SK-N-SH (cell line): ENCODE results near the gene XPR1. TPM values are rescaled to one million over a fixed set of nuclear protein-coding genes. Genes with fewer than 3 reads are reported as not detected.

Experiments used
- CTCF ChIA-PET: fragments of 300-600, 350-600 bp; formaldehyde crosslinking; extraction: SDS; loops from one replicate; lab custom pipeline; 2021; lab: Yijun Ruan, JAX
- POLR2A ChIA-PET: fragments of 350-600 bp; sonication (Branson Sonifier 250); formaldehyde crosslinking; extraction: SDS; loops from one replicate; lab custom pipeline; 2020; ENCODE audit warnings: antibody characterized with exemption, inconsistent platforms; lab: Yijun Ruan, JAX
- DNase-seq: peaks from one replicate; pipeline ENCODE4 v3.0.0; 2012
- H2AFZ ChIP-seq: fragments of 200-600 bp; sonication (generic); 2 replicates; pipeline ENCODE4 v1.8.1; 2016; ENCODE audit warnings: antibody characterized with exemption, mild to moderate bottlenecking, low read depth
- H3F3A ChIP-seq: fragments of 200-600 bp; sonication (generic); replicated peaks from 2 replicates; pipeline ENCODE3; 2016; ENCODE audit warnings: antibody characterized with exemption, mild to moderate bottlenecking; ENCODE audit not compliant: insufficient read depth
- H3K27ac ChIP-seq, 2 experiments: fragments of 200-500 bp in 1 of 2; fragments of 200-600 bp in 1 of 2; sonication (Bioruptor generic) in 1 of 2; sonication (generic), shearing (Covaris generic) in 1 of 2; 2 replicates each; pipeline versions ENCODE4 v1.5.1 to v1.6.1; 2014 to 2016; ENCODE audit warnings: low read depth in 2 of 2, inconsistent platforms in 1 of 2, low read length in 1 of 2, mild to moderate bottlenecking in 1 of 2, mixed read lengths in 1 of 2
- H3K27me3 ChIP-seq: fragments of 200-600 bp; sonication (generic), shearing (Covaris generic); 2 replicates; pipeline ENCODE4 v1.6.1; 2016; ENCODE audit warnings: mixed run types; ENCODE audit not compliant: insufficient read depth
- H3K36me3 ChIP-seq, 2 experiments: fragments of 200-500 bp in 1 of 2; fragments of 200-600 bp in 1 of 2; sonication (Bioruptor generic) in 1 of 2; sonication (generic) in 1 of 2; replicated peaks in 1 of 2; 2 replicates each; pipeline versions ENCODE3 to v1.5.1; 2014 to 2016; ENCODE audit warnings: low read length in 1 of 2, mild to moderate bottlenecking in 1 of 2; ENCODE audit not compliant: insufficient read depth in 2 of 2, control insufficient read depth in 1 of 2
- H3K4me1 ChIP-seq, 2 experiments: fragments of 200-500 bp in 1 of 2; fragments of 200-600 bp in 1 of 2; sonication (Bioruptor generic) in 1 of 2; sonication (generic), shearing (Covaris generic) in 1 of 2; 2 replicates each; pipeline versions ENCODE4 v1.5.1 to v1.6.1; 2014 to 2016; ENCODE audit warnings: low read depth in 1 of 2, low read length in 1 of 2, mixed run types in 1 of 2; ENCODE audit not compliant: insufficient read depth in 2 of 2, control insufficient read depth in 1 of 2
- H3K4me2 ChIP-seq: fragments of 200-600 bp; sonication (generic), shearing (Covaris generic); 2 replicates; pipeline ENCODE4 v1.6.1; 2017; ENCODE audit warnings: mixed run types
- H3K4me3 ChIP-seq, 2 experiments: fragments of 200-500 bp in 1 of 2; fragments of 200-600 bp in 1 of 2; sonication (Bioruptor generic) in 1 of 2; sonication (generic), shearing (Covaris generic) in 1 of 2; 2 replicates each; pipeline versions ENCODE4 v1.5.1 to v1.8.1; 2014 to 2016; ENCODE audit warnings: low read depth in 2 of 2, inconsistent platforms in 1 of 2, low read length in 1 of 2, mild to moderate bottlenecking in 1 of 2, mixed read lengths in 1 of 2, moderate library complexity in 1 of 2
- H3K79me2 ChIP-seq: fragments of 200-600 bp; sonication (generic); 2 replicates; pipeline ENCODE4 v1.8.1; 2017; ENCODE audit warnings: mild to moderate bottlenecking; ENCODE audit not compliant: insufficient read depth
- H3K9ac ChIP-seq: fragments of 200-600 bp; sonication (generic); 2 replicates; pipeline ENCODE4 v1.6.1; 2017; ENCODE audit warnings: mixed run types
- H3K9me2 ChIP-seq: fragments of 200-600 bp; sonication (generic); 2 replicates; pipeline ENCODE4 v1.6.1; 2017; ENCODE audit warnings: mixed run types
- H3K9me3 ChIP-seq: fragments of 200-600 bp; sonication (generic); 2 replicates; pipeline ENCODE4 v1.6.1; 2017; ENCODE audit warnings: mixed run types, mild to moderate bottlenecking, moderate library complexity
- H4K20me1 ChIP-seq: fragments of 200-600 bp; sonication (generic); 2 replicates; pipeline ENCODE4 v1.6.1; 2017; ENCODE audit warnings: mild to moderate bottlenecking, mixed run types; ENCODE audit not compliant: insufficient read depth
- ELF1 ChIP-seq: IDR thresholded peaks from 2 replicates; pipeline ENCODE4 v1.4.0; 2012
- EP300 ChIP-seq, 2 experiments: IDR thresholded peaks; 2 replicates each; pipeline versions ENCODE4 v1.4.0 to v1.6.1; 2012; ENCODE audit warnings: borderline replicate concordance in 1 of 2, low read depth in 1 of 2, low read length in 1 of 2
- FOSL2 ChIP-seq: IDR thresholded peaks from 2 replicates; pipeline ENCODE4 v1.4.0; 2012; ENCODE audit warnings: low read depth, mild to moderate bottlenecking, moderate library complexity, borderline replicate concordance
- GABPA ChIP-seq: IDR thresholded peaks from 2 replicates; pipeline ENCODE4 v1.4.0; 2012; ENCODE audit warnings: low read depth, mild to moderate bottlenecking
- GATA2 ChIP-seq: sonication (generic); formaldehyde crosslinking; IDR thresholded peaks from 2 replicates; pipeline ENCODE4 v1.5.0; 2020; ENCODE audit warnings: mild to moderate bottlenecking, missing genetic modification reagents
- JUND ChIP-seq: IDR thresholded peaks from 2 replicates; pipeline ENCODE4 v1.4.0; 2012
- MEF2A ChIP-seq: IDR thresholded peaks from 2 replicates; pipeline ENCODE4 v1.4.0; 2012; ENCODE audit warnings: low read depth, borderline replicate concordance
- NFIC ChIP-seq: IDR thresholded peaks from 2 replicates; pipeline ENCODE4 v1.4.0; 2012; ENCODE audit warnings: borderline replicate concordance
- POLR2AphosphoS5 ChIP-seq: IDR thresholded peaks from 2 replicates; pipeline ENCODE4 v1.6.1; 2012; ENCODE audit warnings: low read depth, low read length
- RAD21 ChIP-seq: IDR thresholded peaks from 2 replicates; pipeline ENCODE4 v1.6.1; 2012; ENCODE audit warnings: mild to moderate bottlenecking, low read length
- RCOR1 ChIP-seq: fragments of 150-350 bp; IDR thresholded peaks from 2 replicates; pipeline ENCODE4 v1.6.1; 2017; ENCODE audit warnings: antibody characterized with exemption, low read length
- RFX5 ChIP-seq: IDR thresholded peaks from 2 replicates; pipeline ENCODE4 v1.6.1; 2012; ENCODE audit warnings: mild to moderate bottlenecking, improper control_type of control experiment, low read length
- TCF12 ChIP-seq: IDR thresholded peaks from 2 replicates; pipeline ENCODE4 v1.4.0; 2012
- YY1 ChIP-seq: IDR thresholded peaks from 2 replicates; pipeline ENCODE4 v1.4.0; 2012; ENCODE audit warnings: low read depth, mild to moderate bottlenecking
- WGBS: methylation state at CpG from one replicate; pipeline ENCODE4 v1.1.6; 2017; ENCODE audit warnings: low lambda C conversion rate; 5-methylcytosine and 5-hydroxymethylcytosine counted together
- polyA plus RNA-seq, 3 experiments: library from polyadenylated mRNA; depleted of rRNA; stranded (reverse); fragments of >200 nt; gene quantifications; 2 replicates each; pipeline ENCODE4 v1.2.3, GENCODE V29; 2012
- TF ChIP-seq, protein P1 (sequence below): fragments of 150-350 bp; IDR thresholded peaks from 2 replicates; pipeline ENCODE4 v1.6.1; 2016; ENCODE audit warnings: mild to moderate bottlenecking, low read depth, low read length
- TF ChIP-seq, protein P2 (sequence below): IDR thresholded peaks from 2 replicates; pipeline ENCODE4 v1.4.0; 2012; ENCODE audit warnings: low read depth
- TF ChIP-seq, protein P3 (sequence below): IDR thresholded peaks from 2 replicates; pipeline ENCODE4 v1.6.1; 2012; ENCODE audit warnings: mild to moderate bottlenecking, low read depth, low read length, moderate library complexity
- TF ChIP-seq, protein P4 (sequence below): IDR thresholded peaks from 2 replicates; pipeline ENCODE4 v1.4.0; 2012; ENCODE audit warnings: low read depth, borderline replicate concordance
- TF ChIP-seq, protein P5 (sequence below): fragments of 150-350 bp; IDR thresholded peaks from 2 replicates; pipeline ENCODE4 v1.6.1; 2017; ENCODE audit warnings: antibody characterized with exemption, low read length, low read depth, borderline replicate concordance
- TF ChIP-seq, protein P6 (sequence below): fragments of 200-600 bp; sonication (generic); IDR thresholded peaks from 2 replicates; pipeline ENCODE4 v1.6.1; 2017; ENCODE audit warnings: antibody characterized with exemption, mild to moderate bottlenecking, moderate library complexity

Gene XPR1
- polyA plus RNA-seq, 1 of the 3 experiments (the other 2 are of a cell fraction) = 7.9 TPM

DNA sequence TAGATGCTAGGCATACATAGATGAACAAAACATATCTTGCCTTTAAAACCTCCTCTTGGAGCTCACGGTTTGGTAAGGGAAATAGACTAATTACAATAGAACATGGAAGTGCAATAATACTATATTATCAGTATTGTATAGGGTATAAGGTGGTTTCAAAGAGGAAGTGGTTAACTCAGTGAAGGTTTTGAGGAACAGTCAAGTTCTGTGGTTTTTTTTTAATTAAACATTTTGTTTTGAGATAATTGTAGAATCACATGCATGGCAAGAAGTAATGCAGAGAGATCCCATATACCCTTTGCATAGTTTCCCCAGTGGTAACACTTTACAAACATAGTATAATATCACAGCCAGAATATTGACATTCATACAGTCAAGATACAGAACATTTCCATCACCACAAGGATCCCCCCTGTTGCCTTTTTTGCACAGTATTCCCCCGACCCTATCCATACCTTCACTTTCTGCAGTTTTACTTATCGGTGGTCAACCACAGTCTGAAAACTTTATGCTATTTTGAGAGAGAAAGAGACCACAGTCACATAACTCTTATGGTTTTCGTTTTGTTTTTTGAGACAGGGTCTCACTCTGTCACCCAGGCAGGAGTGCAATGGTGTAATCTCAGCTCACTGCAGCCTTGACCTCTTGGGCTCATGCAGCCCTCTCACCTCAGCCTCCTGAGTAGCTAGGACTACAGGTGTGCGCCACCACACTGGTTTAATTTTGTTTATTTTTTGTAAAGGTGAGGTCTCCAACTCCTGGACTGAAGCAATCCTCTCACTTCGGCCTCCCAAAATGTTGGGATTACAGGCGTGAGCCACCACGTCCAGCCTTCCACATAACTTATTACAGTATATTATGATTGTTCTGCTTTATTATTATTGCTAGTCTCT is 220.4 kb downstream of the XPR1 start:
- H3K27me3 ChIP-seq = no peaks in the 10 kb centered on the region
- H3F3A ChIP-seq = peaks cover 5% of the 10 kb centered on the region
- TF ChIP-seq JUND (no peak), RAD21 (no peak), FOSL2 (no peak), GABPA (no peak), EP300 (IDR thresholded peaks at IDR 0.05; ENCODE audit: borderline replicate concordance in 1 of 2, low read depth in 1 of 2, low read length in 1 of 2) (no peak), ELF1 (no peak), RCOR1 (no peak), GATA2 (CRISPR knock-in tag) (no peak), TCF12 (no peak), MEF2A (no peak), RFX5 (no peak), NFIC (no peak), YY1 (no peak), POLR2AphosphoS5 (no peak)
- TF ChIP-seq, protein P1, sequence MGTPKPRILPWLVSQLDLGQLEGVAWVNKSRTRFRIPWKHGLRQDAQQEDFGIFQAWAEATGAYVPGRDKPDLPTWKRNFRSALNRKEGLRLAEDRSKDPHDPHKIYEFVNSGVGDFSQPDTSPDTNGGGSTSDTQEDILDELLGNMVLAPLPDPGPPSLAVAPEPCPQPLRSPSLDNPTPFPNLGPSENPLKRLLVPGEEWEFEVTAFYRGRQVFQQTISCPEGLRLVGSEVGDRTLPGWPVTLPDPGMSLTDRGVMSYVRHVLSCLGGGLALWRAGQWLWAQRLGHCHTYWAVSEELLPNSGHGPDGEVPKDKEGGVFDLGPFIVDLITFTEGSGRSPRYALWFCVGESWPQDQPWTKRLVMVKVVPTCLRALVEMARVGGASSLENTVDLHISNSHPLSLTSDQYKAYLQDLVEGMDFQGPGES = no peak
- TF ChIP-seq, protein P2, sequence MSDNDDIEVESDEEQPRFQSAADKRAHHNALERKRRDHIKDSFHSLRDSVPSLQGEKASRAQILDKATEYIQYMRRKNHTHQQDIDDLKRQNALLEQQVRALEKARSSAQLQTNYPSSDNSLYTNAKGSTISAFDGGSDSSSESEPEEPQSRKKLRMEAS = no peak
- TF ChIP-seq, protein P3, sequence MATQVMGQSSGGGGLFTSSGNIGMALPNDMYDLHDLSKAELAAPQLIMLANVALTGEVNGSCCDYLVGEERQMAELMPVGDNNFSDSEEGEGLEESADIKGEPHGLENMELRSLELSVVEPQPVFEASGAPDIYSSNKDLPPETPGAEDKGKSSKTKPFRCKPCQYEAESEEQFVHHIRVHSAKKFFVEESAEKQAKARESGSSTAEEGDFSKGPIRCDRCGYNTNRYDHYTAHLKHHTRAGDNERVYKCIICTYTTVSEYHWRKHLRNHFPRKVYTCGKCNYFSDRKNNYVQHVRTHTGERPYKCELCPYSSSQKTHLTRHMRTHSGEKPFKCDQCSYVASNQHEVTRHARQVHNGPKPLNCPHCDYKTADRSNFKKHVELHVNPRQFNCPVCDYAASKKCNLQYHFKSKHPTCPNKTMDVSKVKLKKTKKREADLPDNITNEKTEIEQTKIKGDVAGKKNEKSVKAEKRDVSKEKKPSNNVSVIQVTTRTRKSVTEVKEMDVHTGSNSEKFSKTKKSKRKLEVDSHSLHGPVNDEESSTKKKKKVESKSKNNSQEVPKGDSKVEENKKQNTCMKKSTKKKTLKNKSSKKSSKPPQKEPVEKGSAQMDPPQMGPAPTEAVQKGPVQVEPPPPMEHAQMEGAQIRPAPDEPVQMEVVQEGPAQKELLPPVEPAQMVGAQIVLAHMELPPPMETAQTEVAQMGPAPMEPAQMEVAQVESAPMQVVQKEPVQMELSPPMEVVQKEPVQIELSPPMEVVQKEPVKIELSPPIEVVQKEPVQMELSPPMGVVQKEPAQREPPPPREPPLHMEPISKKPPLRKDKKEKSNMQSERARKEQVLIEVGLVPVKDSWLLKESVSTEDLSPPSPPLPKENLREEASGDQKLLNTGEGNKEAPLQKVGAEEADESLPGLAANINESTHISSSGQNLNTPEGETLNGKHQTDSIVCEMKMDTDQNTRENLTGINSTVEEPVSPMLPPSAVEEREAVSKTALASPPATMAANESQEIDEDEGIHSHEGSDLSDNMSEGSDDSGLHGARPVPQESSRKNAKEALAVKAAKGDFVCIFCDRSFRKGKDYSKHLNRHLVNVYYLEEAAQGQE = no peak
- TF ChIP-seq, protein P4, sequence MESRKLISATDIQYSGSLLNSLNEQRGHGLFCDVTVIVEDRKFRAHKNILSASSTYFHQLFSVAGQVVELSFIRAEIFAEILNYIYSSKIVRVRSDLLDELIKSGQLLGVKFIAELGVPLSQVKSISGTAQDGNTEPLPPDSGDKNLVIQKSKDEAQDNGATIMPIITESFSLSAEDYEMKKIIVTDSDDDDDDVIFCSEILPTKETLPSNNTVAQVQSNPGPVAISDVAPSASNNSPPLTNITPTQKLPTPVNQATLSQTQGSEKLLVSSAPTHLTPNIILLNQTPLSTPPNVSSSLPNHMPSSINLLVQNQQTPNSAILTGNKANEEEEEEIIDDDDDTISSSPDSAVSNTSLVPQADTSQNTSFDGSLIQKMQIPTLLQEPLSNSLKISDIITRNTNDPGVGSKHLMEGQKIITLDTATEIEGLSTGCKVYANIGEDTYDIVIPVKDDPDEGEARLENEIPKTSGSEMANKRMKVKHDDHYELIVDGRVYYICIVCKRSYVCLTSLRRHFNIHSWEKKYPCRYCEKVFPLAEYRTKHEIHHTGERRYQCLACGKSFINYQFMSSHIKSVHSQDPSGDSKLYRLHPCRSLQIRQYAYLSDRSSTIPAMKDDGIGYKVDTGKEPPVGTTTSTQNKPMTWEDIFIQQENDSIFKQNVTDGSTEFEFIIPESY = no peak
- TF ChIP-seq, protein P5, sequence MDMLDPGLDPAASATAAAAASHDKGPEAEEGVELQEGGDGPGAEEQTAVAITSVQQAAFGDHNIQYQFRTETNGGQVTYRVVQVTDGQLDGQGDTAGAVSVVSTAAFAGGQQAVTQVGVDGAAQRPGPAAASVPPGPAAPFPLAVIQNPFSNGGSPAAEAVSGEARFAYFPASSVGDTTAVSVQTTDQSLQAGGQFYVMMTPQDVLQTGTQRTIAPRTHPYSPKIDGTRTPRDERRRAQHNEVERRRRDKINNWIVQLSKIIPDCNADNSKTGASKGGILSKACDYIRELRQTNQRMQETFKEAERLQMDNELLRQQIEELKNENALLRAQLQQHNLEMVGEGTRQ = no peak
- TF ChIP-seq, protein P6, sequence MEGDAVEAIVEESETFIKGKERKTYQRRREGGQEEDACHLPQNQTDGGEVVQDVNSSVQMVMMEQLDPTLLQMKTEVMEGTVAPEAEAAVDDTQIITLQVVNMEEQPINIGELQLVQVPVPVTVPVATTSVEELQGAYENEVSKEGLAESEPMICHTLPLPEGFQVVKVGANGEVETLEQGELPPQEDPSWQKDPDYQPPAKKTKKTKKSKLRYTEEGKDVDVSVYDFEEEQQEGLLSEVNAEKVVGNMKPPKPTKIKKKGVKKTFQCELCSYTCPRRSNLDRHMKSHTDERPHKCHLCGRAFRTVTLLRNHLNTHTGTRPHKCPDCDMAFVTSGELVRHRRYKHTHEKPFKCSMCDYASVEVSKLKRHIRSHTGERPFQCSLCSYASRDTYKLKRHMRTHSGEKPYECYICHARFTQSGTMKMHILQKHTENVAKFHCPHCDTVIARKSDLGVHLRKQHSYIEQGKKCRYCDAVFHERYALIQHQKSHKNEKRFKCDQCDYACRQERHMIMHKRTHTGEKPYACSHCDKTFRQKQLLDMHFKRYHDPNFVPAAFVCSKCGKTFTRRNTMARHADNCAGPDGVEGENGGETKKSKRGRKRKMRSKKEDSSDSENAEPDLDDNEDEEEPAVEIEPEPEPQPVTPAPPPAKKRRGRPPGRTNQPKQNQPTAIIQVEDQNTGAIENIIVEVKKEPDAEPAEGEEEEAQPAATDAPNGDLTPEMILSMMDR = no peak
- TF ChIP-seq, all 33 proteins: peak for 0
- Histone ChIP-seq H3K9ac (no peak overlapping the region), H3K4me2 (no peak overlapping the region), H3K79me2 (no peaks in the 10 kb centered on the region), H4K20me1 (no peaks in the 10 kb centered on the region), H3K9me2 (no peaks in the 10 kb centered on the region), H2AFZ (no peak overlapping the region), H3K36me3 (peaks cover 3 to 7% of the 10 kb centered on the region in 2 experiments), H3K9me3 (no peaks in the 10 kb centered on the region), H3K4me3 (no peak overlapping the region), H3K4me1 (peaks cover 6 to 13% of the 10 kb centered on the region in 2 experiments; a peak in 3 of 4 replicates), H3K27ac (no peak overlapping the region)
- 96% methylated on average over 8 of the region's 8 CpGs for WGBS
- ChIA-PET POLR2A (no interaction called here), CTCF (interaction anchor here (2.4 kb wide), 1 partner anchor 11 kb away, joined by 15 read pairs; no protein-coding TSS in a partner anchor)
- no peak for DNase-seq
